Measurements from ENCODE around the gene STARD5. TPM values are rescaled to one million over a fixed set of nuclear protein-coding genes. Genes with fewer than 3 reads are reported as not detected.

STARD5 gene
- total RNA-seq, 1 donor from 2014 or later = 4.0 TPM

DNA sequence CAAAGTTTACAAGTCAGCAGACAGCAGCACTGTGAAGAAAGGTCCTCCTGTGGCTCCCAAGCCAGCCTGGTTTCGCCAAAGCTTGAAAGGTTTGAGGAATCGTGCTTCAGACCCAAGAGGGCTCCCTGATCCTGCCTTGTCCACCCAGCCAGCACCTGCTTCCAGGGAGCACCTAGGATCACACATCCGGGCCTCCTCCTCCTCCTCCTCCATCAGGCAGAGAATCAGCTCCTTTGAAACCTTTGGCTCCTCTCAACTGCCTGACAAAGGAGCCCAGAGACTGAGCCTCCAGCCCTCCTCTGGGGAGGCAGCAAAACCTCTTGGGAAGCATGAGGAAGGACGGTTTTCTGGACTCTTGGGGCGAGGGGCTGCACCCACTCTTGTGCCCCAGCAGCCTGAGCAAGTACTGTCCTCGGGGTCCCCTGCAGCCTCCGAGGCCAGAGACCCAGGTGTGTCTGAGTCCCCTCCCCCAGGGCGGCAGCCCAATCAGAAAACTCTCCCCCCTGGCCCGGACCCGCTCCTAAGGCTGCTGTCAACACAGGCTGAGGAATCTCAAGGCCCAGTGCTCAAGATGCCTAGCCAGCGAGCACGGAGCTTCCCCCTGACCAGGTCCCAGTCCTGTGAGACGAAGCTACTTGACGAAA lies 24.2 kb downstream of the STARD5 start:
- peaks cover 18% of the 10 kb centered on the region for H3K27me3 Mint-ChIP-seq
- no peaks in the 10 kb centered on the region for H3K9me3 Mint-ChIP-seq (ENCODE audit: low read depth)
- DNase-seq (ENCODE audit: low spot score, unreplicated experiment) = no peak
- peaks cover under 1% of the 10 kb centered on the region for H3K4me1 Mint-ChIP-seq (ENCODE audit: low read depth)
- no peak overlapping the region for H3K27ac Mint-ChIP-seq
- no peak overlapping the region for H3K4me3 Mint-ChIP-seq (ENCODE audit: low read depth)
- TF ChIP-seq, protein P1, sequence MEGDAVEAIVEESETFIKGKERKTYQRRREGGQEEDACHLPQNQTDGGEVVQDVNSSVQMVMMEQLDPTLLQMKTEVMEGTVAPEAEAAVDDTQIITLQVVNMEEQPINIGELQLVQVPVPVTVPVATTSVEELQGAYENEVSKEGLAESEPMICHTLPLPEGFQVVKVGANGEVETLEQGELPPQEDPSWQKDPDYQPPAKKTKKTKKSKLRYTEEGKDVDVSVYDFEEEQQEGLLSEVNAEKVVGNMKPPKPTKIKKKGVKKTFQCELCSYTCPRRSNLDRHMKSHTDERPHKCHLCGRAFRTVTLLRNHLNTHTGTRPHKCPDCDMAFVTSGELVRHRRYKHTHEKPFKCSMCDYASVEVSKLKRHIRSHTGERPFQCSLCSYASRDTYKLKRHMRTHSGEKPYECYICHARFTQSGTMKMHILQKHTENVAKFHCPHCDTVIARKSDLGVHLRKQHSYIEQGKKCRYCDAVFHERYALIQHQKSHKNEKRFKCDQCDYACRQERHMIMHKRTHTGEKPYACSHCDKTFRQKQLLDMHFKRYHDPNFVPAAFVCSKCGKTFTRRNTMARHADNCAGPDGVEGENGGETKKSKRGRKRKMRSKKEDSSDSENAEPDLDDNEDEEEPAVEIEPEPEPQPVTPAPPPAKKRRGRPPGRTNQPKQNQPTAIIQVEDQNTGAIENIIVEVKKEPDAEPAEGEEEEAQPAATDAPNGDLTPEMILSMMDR (IDR thresholded peaks at IDR 0.05; ENCODE audit: unreplicated experiment) = no peak
- H3K36me3 Mint-ChIP-seq (ENCODE audit: insufficient read depth) = no peaks in the 10 kb centered on the region

DNA sequence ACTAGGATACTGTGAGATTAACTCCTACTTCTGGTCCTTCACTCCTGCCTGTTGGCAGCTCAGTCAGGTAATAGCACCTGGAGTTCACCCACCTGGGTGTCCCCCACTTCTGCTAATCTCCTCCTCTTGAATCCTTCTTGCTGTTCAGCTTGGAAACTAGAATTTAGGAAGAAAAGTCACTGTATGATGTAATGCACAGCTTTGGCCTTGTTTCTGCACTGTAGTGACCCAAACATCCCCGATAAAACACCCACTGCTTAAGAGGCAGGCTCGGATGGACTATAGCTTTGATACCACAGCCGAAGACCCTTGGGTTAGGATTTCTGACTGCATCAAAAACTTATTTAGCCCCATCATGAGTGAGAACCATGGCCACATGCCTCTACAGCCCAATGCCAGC lies 24.8 kb downstream of the STARD5 start:
- peaks cover 2% of the 10 kb centered on the region for H3K4me1 Mint-ChIP-seq (ENCODE audit: low read depth)
- TF ChIP-seq, protein P1 (IDR thresholded peaks at IDR 0.05; ENCODE audit: unreplicated experiment) = no peak

DNA sequence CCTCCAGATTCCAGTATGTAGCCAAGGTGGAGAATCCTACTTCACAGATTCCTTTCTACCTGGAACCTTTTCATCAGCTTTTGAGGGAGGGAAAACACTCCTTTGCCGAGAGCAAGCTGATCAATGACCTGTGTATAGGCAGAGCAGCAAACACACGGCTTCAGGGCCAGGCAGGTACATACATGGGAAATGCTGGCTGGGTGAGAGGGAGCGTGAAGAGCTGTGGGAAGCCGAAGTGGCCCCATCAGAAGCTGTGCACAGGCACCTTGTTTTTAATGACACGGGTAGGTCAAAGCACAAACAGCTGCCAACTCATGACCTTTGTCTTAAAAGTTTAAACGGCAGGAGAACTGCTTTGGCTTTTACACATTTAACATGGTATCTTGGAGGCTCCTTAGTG lies 25.3 kb downstream of the STARD5 start:
- TF ChIP-seq, protein P1 (IDR thresholded peaks at IDR 0.05; ENCODE audit: unreplicated experiment) = no peak
- H3K36me3 Mint-ChIP-seq (ENCODE audit: insufficient read depth) = no peaks in the 10 kb centered on the region
- no peak overlapping the region for H3K4me3 Mint-ChIP-seq (ENCODE audit: low read depth)
- peaks cover 3% of the 10 kb centered on the region for H3K4me1 Mint-ChIP-seq (ENCODE audit: low read depth)
- H3K27ac Mint-ChIP-seq = no peak overlapping the region
- H3K9me3 Mint-ChIP-seq (ENCODE audit: low read depth) = no peaks in the 10 kb centered on the region
- peaks cover 19% of the 10 kb centered on the region for H3K27me3 Mint-ChIP-seq
- no peak for DNase-seq (ENCODE audit: low spot score, unreplicated experiment)

More for the DNA sequence above, 24.8 kb downstream of the STARD5 start:
- Mint-ChIP-seq H3K4me3 (ENCODE audit: low read depth) (no peak overlapping the region), H3K27ac (no peak overlapping the region), H3K9me3 (ENCODE audit: low read depth) (no peaks in the 10 kb centered on the region), H3K27me3 (peaks cover 19% of the 10 kb centered on the region), H3K36me3 (ENCODE audit: insufficient read depth) (no peaks in the 10 kb centered on the region)
- no peak for DNase-seq (ENCODE audit: low spot score, unreplicated experiment)

DNA sequence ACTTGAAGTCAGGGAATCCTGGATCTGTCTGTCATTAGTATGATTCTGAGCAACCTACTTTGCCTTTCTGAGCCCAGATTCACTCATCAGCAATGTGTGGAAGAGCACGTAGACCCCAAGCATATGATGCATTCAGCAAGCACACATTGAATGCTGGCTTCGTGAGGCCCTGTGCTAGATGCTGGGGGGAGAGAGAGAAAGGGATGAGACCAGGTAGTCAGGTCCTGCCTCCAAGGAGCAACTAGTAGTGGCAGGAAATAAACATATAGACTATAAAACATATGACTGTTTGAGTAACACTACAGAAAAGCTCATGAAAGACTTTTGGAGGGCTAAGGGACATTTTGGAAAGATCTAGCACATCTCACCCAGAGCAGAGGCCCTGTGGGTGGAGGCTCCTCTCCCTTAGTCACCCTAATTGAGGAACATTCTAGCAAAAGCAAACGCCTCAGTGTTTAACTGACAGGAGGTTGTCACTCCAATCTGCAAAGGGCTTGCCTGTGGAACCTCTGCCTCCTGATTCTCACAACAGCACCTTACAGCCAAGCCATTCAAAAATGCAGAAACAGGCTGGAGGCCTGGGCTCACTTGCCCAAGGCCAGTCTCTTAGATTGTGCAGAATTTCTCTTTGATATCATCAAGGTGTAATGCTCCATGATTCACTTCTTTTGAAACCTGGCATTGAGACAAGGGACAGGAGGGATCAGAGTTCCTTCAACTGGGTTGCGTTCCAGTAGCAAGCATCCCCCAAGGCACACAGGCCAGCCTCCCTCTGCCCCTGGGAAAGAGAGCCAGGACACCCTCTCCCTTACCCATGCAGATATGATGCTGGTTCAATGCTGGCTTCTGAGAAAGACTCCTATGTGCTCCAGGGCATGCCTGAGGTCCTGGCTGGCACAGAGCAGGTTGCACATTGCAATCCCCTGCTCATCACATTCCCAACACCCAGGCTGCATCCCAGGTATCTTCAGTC lies 26.1 kb downstream of the STARD5 start:
- Mint-ChIP-seq H3K9me3 (ENCODE audit: low read depth) (no peaks in the 10 kb centered on the region), H3K4me1 (ENCODE audit: low read depth) (peaks cover 3% of the 10 kb centered on the region), H3K4me3 (ENCODE audit: low read depth) (no peak overlapping the region), H3K27me3 (peaks cover 19% of the 10 kb centered on the region), H3K36me3 (ENCODE audit: insufficient read depth) (no peaks in the 10 kb centered on the region), H3K27ac (no peak overlapping the region)
- TF ChIP-seq, protein P1 (IDR thresholded peaks at IDR 0.05; ENCODE audit: unreplicated experiment) = no peak
- DNase-seq (ENCODE audit: low spot score, unreplicated experiment) = no peak

DNA sequence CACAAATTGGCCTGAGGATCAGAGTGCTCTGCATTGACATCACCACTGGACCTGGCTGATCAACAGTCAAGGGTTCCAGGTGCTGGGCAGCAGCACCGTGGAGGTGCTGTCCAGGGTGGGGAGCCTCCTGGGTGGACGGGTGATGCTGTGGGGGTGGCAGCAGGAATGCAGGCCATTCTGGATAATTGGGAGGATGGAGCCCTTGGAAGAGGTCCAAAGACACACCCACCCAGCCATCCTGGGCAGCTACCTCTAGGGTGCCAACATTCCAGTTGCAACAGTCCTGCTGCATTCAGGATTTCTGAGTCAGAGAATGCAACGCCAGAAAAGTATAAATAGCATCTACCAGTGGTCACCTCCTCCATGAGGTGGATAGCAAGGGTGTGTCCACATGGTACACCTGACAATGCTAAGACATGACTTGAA lies 26.8 kb downstream of the STARD5 start:
- no peak overlapping the region for H3K4me3 Mint-ChIP-seq (ENCODE audit: low read depth)
- H3K9me3 Mint-ChIP-seq (ENCODE audit: low read depth) = no peaks in the 10 kb centered on the region
- TF ChIP-seq, protein P1 (IDR thresholded peaks at IDR 0.05; ENCODE audit: unreplicated experiment) = no peak
- H3K27me3 Mint-ChIP-seq = peaks cover 19% of the 10 kb centered on the region
- no peak for DNase-seq (ENCODE audit: low spot score, unreplicated experiment)
- no peaks in the 10 kb centered on the region for H3K36me3 Mint-ChIP-seq (ENCODE audit: insufficient read depth)
- H3K4me1 Mint-ChIP-seq (ENCODE audit: low read depth) = peaks cover 3% of the 10 kb centered on the region
- H3K27ac Mint-ChIP-seq = no peak overlapping the region

All from progenitor cell of endocrine pancreas (in vitro differentiated cells).